Ureter (tissue), 1 donor: ENCODE results near the gene TTYH2. TPM values are rescaled to one million over a fixed set of nuclear protein-coding genes. Genes with fewer than 3 reads are reported as not detected.

Experiments
- DNase-seq: peaks from one replicate; pipeline ENCODE4 v3.0.0-alpha.2; 2020; ENCODE audit warnings: low spot score
- total RNA-seq: library from RNA; stranded (reverse); gene quantifications from one replicate; pipeline ENCODE4 v1.2.4, GENCODE V29; 2023
- donor health status: DM: yes; HTN: yes; CAD: no.

The TTYH2 gene
- total RNA-seq, 1 donor from 2014 or later, result 8.2 TPM

DNA sequence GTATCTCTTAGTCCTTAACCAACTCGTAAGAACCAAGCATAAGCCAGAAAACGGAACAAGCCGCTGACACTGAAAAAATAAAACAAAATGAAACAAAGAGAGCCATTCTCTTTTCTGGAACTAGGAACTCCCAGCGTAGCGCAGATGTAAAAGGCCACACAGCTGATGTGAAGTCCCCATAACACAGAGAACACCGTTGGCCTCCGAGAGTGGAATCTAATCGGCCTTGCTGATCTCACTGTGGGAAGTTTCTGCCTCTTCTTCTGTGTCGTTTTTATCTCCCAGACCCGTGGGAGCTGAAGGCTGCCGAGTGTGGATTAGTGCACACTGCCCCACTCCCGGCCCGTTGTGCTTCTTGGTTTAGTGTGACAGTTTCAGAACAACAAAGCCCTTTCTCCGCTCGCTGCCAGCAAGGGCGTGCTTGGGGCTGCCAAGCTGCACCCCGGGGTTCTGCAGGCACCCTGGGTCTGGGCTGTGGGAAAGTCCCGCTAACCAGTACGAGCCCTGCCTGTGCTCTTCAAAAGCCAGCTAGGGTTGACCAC, 21.7 kb downstream of the TTYH2 start:
- no peak for DNase-seq

DNA sequence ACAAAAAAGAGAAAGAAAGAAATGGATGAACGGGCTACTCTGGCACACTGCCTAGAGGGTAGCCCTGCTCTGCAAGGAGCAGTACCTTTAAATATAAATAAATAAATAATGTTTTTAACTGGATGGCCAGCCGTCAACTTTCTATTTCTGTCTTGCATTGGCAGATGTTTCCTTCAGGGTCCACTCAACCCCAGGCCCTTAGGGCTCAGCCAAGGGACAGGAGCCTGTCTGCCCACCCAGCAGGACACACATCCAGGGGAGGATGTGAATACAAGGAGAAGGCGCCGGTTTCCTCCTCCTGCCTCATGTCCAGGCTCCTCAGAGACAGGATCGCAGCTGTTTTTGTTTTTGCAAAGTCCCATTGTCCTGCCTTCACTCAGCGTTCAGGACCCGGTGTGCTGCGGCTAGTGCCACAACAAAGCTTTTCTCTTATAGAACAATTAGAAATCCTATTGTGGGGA, 22.6 kb downstream of the TTYH2 start:
- no peak for DNase-seq

- DNase-seq, result no peak
Measured at GRCh38 chr17:74237321-74237720, 23.9 kb downstream of the TTYH2 start.

- peak; percentile 57 for DNase-seq
Measured at GRCh38 chr17:74239172-74239571, 25.8 kb downstream of the TTYH2 start.

DNA sequence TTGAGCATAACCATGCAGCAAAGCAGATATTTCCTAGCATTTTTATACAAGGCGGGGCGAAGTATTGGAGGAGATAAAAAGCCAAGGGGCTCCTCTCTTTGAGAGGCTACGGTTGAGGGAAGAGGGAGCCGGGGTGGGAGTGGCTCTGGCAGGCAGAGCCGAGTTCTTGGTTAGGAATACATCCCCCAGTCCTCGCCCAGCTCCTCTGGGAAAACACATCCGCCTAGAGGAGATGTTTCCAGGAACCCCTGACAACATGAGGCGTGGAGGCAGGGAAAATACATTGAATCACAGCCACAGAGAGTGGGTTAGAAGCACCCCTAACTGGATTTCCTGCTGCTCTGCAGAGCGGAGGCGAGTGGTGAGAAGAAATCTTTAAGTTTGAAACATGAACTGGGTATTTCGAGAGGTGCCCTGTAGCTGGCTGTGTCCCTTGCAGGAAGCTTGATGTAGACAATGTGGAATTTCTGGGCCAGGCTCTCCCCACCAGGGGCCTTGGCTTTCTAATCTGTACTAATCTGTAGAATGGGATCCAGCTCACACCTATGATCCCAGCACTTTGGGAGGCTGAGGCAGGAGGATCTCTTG, 27.3 kb downstream of the TTYH2 start:
- DNase-seq, result no peak

DNA sequence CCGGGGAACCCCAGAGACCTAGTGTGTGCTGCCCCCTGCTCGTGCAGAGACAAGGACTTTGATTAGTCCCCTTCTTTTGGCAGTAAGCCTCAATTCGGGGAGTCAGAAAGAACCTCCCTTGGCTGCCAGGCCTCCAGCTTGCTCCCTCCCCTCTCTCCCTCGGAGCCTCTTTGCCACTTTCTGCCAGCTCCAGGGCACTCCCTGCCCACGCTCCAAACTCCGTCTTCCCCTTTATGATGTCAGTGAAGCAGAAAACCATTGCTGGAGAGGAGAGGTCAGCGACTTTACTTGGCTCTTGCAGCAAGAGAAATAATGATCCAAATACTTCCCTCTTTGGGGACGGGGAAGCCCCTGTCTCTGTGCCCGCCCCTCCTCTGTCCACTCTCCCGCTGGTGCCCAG, 28.1 kb downstream of the TTYH2 start:
- no peak for DNase-seq

DNA sequence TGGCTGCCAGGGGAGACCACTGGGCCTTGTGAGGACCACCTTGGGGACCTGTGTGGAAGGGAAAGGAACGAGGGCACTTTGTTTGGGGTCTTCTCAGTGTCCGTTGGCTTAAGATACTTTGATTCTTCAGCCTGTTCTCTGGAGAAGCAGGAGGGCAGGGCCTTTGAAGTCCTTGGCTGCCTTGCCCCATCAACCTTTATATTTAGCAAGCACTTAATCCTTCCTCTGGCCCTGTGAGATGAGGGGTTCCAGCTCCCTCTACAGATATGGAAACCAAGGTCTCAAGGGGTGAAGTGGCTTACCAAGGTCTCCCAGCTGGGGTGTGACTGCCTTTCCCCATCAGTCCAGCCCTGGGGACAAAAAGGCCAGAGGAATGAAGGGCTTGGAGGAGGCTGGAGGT, 28.5 kb downstream of the TTYH2 start:
- DNase-seq, result no peak

GRCh38 chr17:74243013-74243755, 29.8 kb downstream of the TTYH2 start:
- DNase-seq, result no peak

- DNase-seq, result no peak
Measured at GRCh38 chr17:74244128-74244527, 30.8 kb downstream of the TTYH2 start.

DNA sequence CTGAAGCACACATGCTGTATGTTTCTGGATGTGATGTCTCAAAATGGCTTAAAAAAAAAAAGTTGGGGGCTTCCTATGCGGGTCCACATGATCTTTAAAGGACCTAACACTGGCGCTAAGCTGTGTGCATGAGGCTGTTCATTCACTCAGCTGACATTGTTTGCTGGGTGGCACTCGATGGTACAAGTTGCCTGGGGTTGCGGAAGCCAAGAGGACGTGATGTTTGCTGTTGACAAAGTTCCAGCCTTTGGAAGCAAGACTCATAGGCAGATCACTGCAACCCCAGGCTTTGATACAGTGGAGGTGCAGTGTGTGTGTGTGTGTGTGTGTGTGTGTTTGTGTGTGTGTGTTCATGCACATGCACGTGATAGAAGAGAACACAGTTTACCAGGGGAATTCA, 31.2 kb downstream of the TTYH2 start:
- DNase-seq, result no peak

DNA sequence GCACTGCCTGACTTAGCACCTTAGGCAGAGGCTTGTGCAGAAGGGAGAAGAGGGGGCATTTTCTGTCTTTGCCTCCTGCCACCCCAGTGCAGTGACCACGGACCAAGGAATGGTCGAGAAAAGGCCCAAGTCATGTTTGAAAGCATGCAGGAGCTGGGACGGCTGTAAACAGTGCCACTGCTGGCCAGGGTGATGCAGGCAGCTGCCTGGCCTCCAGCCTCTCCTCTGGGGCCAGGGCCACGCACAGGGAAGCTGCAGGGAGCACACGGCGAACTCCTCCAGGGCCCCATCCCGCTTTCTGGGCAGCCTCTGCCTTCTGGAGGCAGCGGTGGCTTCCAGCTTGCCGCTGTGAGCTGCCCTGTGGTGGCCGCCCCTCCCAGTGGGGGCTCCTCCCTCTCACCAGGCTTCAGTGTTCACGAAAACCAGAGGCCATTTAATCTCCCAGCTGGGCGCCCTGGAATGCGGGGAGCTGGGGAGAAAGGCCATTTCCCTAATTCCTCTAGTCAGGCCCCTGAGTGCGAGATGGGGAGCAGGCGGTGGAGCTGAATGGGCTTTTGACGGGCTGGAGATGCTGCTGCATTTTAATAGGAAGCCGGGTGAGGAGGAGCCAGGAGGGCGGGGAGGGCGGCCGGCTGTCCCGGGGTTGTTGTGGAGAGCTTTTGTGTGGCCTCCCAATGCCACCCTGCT, 31.9 kb downstream of the TTYH2 start:
- no peak for DNase-seq

DNA sequence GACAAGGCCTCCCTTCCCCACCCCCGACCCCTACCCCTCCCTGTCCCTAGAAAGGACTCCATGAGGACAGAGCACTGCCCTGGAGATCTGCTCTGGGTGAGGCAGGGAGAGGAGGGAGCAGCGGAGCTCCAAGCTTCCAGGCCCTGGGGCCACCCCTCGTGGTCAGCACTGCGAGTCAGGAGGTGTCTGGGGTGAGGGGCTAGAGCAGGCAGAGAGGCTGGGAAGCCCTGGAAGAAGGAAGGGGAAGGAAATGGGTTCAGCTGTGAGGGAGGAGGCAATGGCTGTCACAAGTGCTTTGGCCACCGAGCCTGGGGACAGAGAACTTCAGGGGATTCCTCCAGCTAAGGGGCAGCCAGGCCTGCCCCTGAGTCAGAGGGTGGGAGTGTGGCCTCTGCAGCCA, 32.5 kb downstream of the TTYH2 start:
- DNase-seq, result no peak

GRCh38 chr17:74249590-74250270, 36.4 kb downstream of the TTYH2 start:
- DNase-seq, result no peak

GRCh38 chr17:74250324-74250995, 37.1 kb downstream of the TTYH2 start:
- no peak for DNase-seq

DNA sequence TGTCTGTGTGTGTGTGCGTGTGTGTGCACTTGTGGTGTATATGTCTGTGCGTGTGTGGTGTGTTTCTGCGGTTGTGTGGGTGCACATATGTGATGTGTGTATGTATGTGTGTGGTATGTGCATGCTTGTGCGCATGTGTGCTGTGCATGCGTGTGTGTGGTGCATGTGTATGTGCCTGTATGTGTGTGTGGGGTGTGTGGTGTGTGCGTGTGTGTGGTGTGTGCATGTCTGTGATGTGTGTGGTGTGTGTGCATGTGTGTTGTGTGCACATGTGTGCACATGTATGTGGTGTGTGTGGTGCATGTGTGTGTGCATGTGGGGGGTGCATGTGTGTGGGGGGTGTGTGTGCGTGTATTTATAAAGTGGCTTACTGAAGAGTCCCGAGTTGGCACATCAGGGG, 37.7 kb downstream of the TTYH2 start:
- no peak for DNase-seq

DNA sequence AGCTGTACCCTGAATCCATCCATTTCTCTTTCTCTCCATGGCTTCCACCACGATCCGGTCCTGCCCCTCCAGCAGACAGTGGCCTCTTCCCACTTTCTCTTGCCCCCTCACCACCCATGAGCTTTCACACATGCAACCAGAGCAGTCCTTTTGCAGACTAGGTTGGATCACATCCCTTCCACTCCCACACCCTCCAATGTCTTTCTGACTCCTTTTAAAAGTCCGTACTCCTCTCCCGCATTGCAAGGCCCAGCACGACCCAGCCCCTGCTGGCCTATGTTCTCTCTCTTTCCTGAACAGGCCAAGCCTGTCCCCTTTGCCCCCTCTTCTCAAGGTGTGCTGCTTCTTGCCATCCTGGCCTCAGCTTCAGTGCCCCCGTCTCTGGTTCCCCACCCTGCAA, 38.2 kb downstream of the TTYH2 start:
- DNase-seq, result no peak

- no peak for DNase-seq
Measured at GRCh38 chr17:74252211-74252610, 38.8 kb downstream of the TTYH2 start.

GRCh38 chr17:74253036-74253435, 39.7 kb downstream of the TTYH2 start:
- DNase-seq, result no peak

- DNase-seq, result no peak
Measured at GRCh38 chr17:74257311-74257710, 43.9 kb downstream of the TTYH2 start.

DNA sequence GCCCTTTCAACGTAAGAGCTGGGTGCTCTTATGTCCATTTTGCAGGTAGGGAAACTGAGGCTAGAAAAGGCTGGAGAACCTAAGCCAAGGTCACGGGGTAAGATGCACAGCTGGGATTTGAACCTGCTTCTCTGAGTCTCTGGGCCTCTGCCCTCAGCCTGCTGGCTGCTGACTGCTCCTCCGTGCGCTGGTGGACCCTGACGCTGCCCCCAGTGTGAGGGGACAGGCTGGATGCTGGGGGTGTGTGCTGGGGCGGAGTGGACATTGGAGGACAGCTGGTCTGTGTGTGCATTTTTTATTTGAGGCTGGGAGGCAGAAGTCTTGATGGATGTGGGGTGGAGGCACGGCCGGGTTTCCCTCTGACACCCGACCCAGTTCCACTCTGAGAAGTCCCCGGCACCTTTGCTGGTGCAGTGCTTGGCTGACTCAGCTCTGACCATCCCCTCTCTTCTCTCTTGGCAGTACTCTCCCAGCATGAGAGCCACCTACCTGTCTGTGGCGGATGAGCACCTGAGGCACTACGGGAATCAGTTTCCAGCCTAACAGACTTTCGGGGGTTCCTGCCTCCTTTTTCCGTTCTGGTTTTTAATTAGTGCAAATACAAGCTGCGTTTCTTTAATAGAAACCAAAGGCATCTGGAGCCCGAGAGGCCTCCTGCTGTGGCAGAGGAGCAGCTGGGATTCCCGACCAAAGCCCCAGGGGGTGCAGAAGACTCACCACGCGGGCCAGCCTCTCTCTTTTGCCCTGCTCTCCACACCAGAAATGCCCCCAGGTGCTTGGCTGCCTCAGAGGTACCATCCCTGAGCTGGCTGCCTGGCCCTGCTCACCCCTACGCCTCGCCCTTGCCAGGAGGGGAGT, 46.5 kb downstream of the TTYH2 start:
- DNase-seq, result no peak

- no peak for DNase-seq
Measured at GRCh38 chr17:74260525-74260850, 47.1 kb downstream of the TTYH2 start.
